Progenitor cell of endocrine pancreas (in vitro differentiated cells): ENCODE measurements around the gene B3GNT3. TPM values are rescaled to one million over a fixed set of nuclear protein-coding genes. Genes with fewer than 3 reads are reported as not detected.
A peak's percentile ranks its signal among the peaks of the same experiment; 100 is the strongest.
"Not testable (repeated sequence)": the region's sequence is repeated elsewhere in the genome, so short reads cannot be mapped to it uniquely, and the experiment has no call there.

Experiments used
- DNase-seq: peaks from one replicate; pipeline ENCODE4 v3.0.0; 2021; ENCODE audit warnings: low spot score; ENCODE audit not compliant: unreplicated experiment
- H3K27ac Mint-ChIP-seq: 2 replicates; pipeline ENCODE4 v1.8.0; 2021; ENCODE audit warnings: mild to moderate bottlenecking, moderate library complexity, mixed read lengths
- H3K27me3 Mint-ChIP-seq: 2 replicates; pipeline ENCODE4 v1.8.0; 2021; ENCODE audit warnings: mixed read lengths
- H3K36me3 Mint-ChIP-seq: 2 replicates; pipeline ENCODE4 v1.8.0; 2022; ENCODE audit warnings: mixed read lengths; ENCODE audit not compliant: insufficient read depth
- H3K4me1 Mint-ChIP-seq: 2 replicates; pipeline ENCODE4 v1.8.0; 2021; ENCODE audit warnings: low read depth, mixed read lengths
- H3K4me3 Mint-ChIP-seq: 2 replicates; pipeline ENCODE4 v1.8.0; 2021; ENCODE audit warnings: low read depth, mild to moderate bottlenecking, moderate library complexity, mixed read lengths
- H3K9me3 Mint-ChIP-seq: 2 replicates; pipeline ENCODE4 v1.8.0; 2021; ENCODE audit warnings: low read depth, mixed read lengths
- total RNA-seq: library from RNA; stranded (reverse); gene quantifications from 2 replicates; pipeline ENCODE4 v1.2.1, GENCODE V29; 2021
- TF ChIP-seq, protein P1 (sequence below): fragments of 200-600 bp; sonication (generic); IDR thresholded peaks from one replicate; pipeline ENCODE4 v1.5.0; 2021; ENCODE audit warnings: antibody characterized with exemption, mild to moderate bottlenecking; ENCODE audit not compliant: unreplicated experiment

Gene B3GNT3
- total RNA-seq, 1 donor from 2014 or later = not detected

DNA sequence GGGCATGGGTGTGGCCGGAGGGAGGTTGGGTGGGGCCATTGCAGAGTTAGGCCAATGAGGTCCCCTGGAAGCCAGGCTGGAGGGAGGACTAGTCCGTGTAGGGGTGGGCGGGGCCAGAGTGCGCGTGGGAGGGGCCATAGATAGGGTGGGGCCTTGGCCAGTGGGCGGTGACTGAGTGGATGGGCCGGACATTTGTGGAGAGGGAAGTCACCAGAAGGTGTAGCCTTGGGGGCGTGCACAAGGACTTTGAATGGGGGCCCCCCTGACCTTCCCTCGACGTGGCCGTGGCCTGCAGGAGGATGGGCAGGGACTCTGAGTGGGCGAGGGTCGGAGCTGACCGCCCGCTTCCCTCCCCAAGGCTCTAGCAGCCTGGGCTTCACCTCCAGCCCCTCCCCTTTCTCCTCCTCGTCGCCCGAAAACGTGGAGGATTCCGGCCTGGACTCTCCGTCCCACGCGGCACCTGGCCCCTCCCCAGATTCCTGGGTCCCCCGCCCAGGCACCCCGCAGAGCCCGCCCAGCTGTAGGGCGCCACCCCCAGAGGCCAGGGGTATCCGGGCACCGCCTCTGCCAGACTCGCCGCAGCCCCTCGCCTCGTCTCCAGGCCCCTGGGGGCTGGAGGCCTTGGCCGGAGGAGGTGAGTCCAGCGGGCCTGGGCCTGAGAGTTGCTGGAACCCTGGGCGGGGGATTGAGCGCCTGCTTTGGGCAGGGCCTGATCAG is 16.5 kb upstream of the B3GNT3 start:
- H3K4me1 Mint-ChIP-seq = peaks cover 3% of the 10 kb centered on the region
- TF ChIP-seq, protein P1, sequence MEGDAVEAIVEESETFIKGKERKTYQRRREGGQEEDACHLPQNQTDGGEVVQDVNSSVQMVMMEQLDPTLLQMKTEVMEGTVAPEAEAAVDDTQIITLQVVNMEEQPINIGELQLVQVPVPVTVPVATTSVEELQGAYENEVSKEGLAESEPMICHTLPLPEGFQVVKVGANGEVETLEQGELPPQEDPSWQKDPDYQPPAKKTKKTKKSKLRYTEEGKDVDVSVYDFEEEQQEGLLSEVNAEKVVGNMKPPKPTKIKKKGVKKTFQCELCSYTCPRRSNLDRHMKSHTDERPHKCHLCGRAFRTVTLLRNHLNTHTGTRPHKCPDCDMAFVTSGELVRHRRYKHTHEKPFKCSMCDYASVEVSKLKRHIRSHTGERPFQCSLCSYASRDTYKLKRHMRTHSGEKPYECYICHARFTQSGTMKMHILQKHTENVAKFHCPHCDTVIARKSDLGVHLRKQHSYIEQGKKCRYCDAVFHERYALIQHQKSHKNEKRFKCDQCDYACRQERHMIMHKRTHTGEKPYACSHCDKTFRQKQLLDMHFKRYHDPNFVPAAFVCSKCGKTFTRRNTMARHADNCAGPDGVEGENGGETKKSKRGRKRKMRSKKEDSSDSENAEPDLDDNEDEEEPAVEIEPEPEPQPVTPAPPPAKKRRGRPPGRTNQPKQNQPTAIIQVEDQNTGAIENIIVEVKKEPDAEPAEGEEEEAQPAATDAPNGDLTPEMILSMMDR = no peak
- no peak overlapping the region for H3K27ac Mint-ChIP-seq
- H3K4me3 Mint-ChIP-seq = peak overlapping the region; percentile 26
- H3K9me3 Mint-ChIP-seq = no peaks in the 10 kb centered on the region
- peaks cover 34% of the 10 kb centered on the region for H3K27me3 Mint-ChIP-seq
- H3K36me3 Mint-ChIP-seq = no peaks in the 10 kb centered on the region
- no peak for DNase-seq

DNA sequence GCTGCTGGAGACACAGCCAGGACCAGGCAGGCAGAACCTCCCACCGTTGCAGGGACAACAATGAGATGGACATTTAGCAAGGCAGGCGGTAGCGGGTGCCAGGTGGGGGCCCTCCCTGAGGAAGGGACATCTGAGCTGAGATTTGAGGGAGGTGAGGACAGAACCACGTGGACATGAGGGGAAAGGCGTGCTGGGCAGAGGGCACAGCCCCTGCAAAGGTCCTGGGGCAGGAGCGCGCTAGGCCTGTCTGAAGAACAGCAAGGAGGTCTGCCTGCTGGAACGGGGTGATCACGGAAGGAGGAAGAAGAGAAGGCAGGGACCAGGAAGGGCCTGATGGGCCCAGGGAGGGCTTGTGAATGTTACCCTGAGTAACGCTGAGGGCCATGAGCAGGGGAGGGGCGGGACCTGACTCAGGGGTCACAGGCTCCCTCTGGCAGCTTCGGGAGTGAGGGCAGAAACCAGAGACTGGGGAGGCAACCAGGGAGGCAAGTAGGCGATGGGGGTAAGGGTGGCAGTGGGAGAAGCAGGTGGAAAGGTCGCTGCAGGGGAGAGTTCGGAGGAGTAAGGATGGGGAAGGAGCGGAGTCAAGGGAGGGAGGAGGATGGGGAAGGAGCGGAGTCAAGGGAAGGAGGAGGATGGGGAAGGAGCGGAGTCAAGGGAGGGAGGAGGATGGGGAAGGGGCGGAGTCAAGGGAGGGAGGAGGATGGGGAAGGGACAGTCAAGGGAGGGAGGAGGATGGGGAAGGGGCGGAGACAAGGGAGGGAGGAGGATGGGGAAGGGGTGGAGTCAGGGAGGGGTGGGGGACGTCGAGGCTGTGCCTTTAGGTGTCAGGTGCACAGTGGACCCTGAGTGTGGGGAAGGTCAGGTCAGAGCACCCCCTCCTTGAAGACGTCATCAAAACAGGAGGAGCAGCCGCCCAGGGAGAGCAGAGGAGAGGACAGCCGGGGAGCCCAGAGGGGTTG is 15.7 kb upstream of the B3GNT3 start:
- Mint-ChIP-seq H3K36me3 (no peaks in the 10 kb centered on the region), H3K27ac (no peak overlapping the region), H3K4me3 (peak overlapping the region; percentile 26), H3K4me1 (peaks cover 3% of the 10 kb centered on the region), H3K27me3 (peaks cover 34% of the 10 kb centered on the region), H3K9me3 (no peaks in the 10 kb centered on the region)
- no peak for DNase-seq
- TF ChIP-seq, protein P1 = no peak

DNA sequence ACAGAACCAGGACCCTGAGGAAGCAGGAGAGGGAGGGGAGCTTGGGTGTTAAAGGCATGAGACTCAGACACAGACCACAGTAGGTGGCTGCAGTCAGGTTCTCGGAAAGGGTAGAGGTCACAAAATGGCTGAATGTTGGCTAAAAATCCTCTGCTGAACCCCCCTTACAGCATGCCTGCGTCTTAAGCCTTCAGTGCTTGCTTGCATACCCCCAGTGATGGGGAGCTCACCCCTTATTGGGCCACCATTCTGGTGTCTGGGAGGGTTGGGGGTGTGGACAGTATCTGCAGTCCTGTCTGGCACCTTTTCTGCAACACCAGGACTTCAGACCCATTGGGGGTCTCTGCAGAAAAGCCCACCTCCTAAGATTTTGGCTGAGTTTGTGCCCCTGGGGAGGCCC is 14.2 kb upstream of the B3GNT3 start:
- Mint-ChIP-seq H3K9me3 (no peaks in the 10 kb centered on the region), H3K36me3 (no peaks in the 10 kb centered on the region), H3K27me3 (peaks cover 30% of the 10 kb centered on the region), H3K4me1 (peaks cover 3% of the 10 kb centered on the region), H3K4me3 (no peak overlapping the region), H3K27ac (no peak overlapping the region)
- TF ChIP-seq, protein P1 = no peak
- DNase-seq = no peak

DNA sequence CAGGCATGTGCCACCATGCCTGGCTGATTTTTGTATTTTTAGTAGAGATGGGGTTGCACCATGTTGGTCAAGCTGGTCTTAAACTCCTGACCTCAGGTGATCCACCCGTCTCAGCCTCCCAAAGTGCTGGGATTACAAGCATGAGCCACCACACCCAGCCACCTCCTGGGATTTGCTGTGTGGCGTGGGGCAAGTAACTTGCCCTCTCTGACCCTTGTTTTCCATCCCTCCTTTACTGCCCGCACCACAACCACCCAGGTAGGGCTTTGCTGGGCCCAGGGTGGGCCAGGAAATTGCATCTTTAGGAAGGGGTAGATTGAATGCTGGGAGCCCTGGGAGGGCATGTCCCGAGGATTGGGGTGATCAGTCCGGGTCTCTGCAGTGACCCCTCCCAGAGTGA is 11.2 kb upstream of the B3GNT3 start:
- H3K4me3 Mint-ChIP-seq, H3K27ac Mint-ChIP-seq, H3K36me3 Mint-ChIP-seq, H3K9me3 Mint-ChIP-seq, DNase-seq, H3K4me1 Mint-ChIP-seq: not testable (repeated sequence)
- H3K27me3 Mint-ChIP-seq = peaks cover 14% of the 10 kb centered on the region

DNA sequence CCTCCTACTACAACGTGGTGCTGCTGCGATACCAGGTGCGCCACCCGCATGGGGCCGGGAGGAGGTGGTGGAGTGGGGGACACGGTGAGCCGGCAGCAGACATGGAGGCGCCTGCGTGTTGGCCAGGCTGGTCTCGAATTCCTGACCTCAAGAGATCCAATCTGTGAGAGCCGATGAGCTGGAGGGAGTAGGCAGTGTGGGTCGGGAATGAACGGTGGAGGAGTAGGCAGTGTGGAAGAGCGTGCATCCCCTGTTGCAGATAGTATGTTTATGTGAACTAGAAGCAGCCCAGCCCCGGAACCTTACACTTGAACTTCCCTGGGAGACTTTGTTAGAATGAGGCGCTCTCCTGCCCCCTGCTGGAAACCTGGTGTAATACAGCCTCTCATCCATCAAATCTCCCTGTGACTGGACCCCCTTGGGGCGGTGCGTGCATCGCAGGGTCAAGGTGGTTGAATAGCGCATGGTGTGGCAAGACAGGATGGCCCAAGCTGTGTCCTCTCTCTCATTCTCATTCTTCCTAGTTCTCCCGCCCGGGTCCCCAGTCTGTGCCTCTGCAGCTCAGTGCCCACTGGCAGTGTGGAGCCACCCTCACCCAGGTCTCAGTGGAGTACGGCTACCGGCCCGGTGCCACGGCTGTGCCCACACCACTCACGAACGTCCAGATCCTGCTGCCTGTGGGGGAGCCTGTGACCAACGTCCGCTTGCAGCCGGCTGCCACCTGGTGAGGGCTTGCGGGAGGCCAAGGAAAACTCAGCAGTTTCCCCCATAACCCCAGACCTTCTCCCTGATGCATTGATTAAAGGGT is 10.5 kb upstream of the B3GNT3 start:
- Mint-ChIP-seq H3K4me3 (no peak overlapping the region), H3K36me3 (no peaks in the 10 kb centered on the region), H3K27ac (no peak overlapping the region), H3K9me3 (no peaks in the 10 kb centered on the region), H3K27me3 (peaks cover 12% of the 10 kb centered on the region), H3K4me1 (no peaks in the 10 kb centered on the region)
- peak; percentile 61 for DNase-seq
- TF ChIP-seq, protein P1 = peak; percentile 73
